ENCODE data around the gene ATP1A4. TPM values are rescaled to one million over a fixed set of nuclear protein-coding genes. Genes with fewer than 3 reads are reported as not detected.

The ATP1A4 gene
- total RNA-seq, 1 donor from 2014 or later = 0.19 TPM

DNA sequence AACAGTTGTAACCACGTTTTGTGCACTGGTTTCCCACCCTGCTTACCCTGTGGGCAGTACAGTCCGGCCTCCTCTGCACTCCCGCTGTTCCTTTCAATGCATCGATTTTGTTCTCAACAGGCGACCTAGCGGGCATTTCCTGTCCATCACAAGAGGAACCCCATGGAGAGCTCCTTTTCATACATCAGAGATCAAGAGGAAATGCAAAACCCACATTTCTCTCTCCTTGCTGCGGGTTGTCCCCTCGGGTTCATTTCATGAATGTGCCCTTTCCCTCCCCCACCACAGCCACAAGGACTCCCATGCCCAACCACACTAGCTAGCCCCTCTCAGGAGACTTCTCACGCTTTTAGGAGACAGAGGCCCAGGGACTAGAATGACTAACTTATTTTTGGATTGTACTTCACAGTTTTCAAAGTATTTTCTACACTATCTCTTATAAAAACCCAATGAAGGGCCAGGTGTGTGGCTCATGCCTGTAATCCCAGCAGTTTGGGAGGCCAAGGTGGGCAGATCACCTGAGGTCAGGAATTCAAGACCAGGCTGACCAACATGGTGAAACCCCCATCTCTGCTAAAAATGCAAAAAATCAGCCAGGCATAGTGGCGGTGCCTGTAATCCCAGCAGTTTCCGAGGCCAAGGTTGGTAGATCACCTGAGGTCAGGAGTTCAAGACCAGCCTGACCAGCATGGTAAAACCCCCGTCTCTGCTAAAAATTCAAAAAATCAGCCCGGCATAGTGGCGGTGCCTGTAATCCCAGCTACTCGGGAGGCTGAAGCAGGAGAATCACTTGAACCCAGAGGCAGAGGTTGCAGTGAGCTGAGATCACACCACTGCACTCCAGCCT lies 18.4 kb downstream of the ATP1A4 start:
- DNase-seq (ENCODE audit: low read depth) = no peak

DNA sequence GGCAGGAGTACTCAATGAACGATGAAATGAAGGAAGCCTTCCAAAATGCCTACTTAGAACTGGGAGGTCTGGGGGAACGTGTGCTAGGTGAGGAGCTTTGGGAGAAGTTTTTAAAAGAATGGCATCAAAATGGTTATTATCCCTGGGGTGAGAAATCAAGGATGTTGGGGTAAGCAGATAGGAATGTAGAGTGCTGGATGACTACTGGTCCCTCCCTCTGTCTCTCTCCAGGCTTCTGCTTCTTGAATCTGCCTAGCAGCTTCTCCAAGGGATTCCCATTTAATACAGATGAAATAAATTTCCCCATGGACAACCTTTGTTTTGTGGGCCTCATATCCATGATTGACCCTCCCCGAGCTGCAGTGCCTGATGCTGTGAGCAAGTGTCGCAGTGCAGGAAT lies 20.0 kb downstream of the ATP1A4 start:
- no peak for DNase-seq (ENCODE audit: low read depth)

DNA sequence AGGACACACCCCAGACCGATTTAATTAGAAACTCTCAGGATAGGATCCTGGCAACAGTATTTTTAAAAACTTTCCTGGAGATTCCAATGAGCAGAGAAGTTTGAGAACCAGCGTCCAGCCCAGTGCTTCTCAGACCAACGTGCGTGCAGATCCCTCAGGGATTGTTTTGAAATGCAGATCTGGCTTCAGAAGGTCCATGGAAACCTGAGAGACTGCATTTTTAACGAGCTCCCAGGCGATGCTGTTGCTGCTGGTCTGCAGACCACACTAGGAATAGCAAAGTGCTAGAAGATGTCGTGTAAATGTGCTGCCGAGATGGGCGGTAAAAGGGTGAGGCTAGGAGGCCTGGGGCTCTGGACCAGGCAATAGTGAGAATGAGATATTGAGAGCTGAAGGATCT lies 20.6 kb downstream of the ATP1A4 start:
- no peak for DNase-seq (ENCODE audit: low read depth)

DNA sequence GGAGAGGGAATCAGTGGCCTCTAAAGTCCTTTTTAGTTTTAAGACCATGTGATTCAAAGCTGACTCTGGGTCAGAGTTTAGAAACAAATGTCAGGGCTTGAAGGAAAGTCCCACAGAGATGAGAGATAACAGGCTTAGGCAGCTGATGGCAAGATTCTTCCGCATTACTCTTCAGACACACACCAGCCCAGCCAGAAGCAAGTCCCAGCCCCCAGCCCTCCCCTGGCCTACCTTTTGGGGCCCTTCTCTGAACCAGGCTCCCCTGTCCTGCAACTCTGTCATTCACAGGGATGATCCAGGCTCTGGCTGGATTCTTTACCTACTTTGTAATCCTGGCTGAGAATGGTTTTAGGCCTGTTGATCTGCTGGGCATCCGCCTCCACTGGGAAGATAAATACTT lies 25.8 kb downstream of the ATP1A4 start:
- no peak for DNase-seq (ENCODE audit: low read depth)

DNA sequence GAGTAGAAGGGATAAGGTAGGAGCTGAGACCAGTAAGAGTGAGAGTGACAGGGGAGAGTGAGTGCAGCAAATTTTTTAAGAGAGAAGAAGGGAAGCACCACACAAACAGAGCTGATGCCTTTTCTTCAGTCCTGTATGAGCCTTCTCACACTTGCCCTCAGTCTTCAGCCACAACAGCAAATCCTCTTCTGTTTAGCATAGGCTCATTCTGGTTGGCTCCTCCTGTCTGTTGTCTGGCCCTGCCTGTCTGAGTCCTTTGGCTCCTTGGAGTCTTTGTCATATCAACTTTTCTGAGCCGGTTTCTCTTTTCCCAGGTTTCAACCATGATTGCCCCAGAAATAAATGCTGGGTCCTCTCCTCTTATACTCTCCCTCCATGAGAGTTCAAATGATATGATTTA lies 26.3 kb downstream of the ATP1A4 start:
- no peak for DNase-seq (ENCODE audit: low read depth)

DNA sequence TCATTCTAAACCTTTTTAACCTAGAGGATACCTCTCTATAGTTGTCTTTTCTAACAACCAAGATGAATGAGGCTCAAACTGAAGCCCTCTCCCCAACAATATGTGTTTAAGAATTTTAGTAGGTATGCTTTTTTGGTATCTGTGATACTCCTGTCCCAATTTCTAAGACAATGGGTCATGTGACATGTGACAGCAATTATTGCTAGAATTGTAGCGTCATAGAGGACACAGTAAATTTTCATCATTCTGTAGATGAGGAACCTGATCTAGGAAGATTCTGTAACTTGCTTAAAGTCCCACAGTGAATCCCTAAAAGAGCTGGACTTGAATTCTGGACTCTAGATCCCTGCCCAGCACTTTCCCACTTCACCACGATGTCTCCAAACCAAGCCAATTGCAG lies 27.3 kb downstream of the ATP1A4 start:
- DNase-seq (ENCODE audit: low read depth) = no peak

DNA sequence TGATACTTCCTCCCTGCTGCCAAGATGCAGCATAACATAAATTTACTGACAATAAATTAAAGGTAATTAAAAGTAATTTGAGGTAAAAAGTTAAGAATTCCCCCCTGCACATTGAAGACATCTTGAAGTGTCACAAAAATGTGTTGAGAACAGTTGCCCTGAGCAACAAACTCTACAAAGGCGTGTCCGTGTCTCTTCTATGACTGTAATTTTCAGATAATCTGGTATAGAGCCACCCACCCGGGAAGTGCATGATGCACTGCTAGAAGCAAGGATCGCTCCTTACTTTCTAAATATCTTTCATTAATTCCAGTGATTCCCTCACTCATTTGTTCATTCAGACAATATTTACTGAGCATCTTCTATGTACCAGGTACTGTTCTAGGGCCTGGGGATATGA lies 27.9 kb downstream of the ATP1A4 start:
- no peak for DNase-seq (ENCODE audit: low read depth)

DNA sequence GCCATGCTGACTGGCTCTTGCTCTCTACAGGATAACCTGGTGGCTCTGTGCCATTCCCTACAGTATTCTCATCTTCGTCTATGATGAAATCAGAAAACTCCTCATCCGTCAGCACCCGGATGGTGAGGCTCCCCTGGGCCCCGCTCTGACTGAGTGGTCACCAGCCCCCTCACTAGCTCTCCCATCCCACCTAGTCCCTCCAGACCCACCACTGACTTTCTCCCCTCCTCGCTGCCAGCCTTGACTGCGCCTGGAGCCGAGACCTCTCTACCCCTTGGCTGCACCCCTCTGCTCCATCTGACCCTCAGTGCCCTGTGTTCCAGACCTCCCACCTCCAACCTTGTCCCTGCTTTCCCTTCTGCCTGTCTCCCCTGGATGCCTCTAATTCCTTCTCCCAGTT lies 34.8 kb downstream of the ATP1A4 start:
- DNase-seq (ENCODE audit: low read depth) = no peak

DNA sequence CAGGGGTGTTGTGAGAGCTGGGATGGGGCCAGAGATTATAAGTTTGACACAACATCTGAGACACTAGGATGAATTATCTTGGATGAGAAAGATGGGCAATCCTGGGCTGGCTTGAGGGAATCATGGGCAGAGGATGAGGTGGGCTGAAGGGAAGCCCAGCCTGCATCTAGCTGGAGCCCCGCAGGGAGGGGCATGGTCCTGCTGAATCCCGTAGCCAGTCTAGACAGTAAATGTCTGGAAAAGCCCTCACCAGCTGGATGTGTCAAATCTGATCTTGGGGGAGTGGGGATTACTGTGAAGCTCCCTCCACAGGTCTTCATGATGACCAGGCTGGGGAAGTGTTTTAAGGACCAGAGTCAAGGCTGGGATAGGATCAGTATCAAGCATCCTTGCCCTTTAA lies 35.3 kb downstream of the ATP1A4 start:
- no peak for DNase-seq (ENCODE audit: low read depth)

DNA sequence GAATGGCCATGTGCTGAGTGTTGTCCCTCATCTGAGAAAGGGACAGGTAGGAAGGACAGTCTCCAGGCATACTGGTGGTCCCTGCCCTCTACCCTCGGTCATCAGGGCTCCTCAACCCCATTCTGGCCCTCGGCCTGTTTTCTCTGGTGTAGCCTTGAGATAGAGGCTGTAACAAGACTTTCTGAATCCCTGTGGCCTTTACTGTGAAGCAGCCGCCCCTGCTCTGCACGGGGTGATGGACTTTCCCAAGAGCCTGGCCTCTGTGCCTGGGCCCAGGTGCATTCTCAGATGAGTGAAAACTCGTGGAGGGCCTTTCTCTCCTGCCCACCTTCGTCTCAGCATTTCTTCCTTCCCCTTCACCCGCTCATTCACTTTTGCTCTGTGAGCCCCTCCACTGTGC lies 36.0 kb downstream of the ATP1A4 start:
- DNase-seq (ENCODE audit: low read depth) = no peak

DNA sequence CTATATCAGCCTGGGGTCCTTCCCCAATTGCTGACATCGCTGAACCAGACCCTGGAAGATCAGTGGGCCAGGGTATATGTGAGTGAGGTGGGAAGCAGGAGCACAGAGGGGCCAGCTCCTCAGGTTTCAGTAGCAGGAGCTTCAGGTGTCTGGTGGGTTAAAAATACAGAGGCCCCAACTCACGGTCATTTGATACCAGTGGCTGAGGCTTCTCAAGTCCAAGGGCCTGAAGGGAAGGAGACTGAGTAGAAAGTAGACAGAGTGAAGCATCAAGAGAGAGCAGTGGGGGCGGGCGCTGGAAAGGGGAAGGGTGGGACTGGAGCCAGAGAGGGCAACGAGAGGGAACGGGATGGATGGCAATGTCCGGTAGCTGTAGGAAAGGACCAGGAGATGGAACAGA lies 36.9 kb downstream of the ATP1A4 start:
- no peak for DNase-seq (ENCODE audit: low read depth)

DNA sequence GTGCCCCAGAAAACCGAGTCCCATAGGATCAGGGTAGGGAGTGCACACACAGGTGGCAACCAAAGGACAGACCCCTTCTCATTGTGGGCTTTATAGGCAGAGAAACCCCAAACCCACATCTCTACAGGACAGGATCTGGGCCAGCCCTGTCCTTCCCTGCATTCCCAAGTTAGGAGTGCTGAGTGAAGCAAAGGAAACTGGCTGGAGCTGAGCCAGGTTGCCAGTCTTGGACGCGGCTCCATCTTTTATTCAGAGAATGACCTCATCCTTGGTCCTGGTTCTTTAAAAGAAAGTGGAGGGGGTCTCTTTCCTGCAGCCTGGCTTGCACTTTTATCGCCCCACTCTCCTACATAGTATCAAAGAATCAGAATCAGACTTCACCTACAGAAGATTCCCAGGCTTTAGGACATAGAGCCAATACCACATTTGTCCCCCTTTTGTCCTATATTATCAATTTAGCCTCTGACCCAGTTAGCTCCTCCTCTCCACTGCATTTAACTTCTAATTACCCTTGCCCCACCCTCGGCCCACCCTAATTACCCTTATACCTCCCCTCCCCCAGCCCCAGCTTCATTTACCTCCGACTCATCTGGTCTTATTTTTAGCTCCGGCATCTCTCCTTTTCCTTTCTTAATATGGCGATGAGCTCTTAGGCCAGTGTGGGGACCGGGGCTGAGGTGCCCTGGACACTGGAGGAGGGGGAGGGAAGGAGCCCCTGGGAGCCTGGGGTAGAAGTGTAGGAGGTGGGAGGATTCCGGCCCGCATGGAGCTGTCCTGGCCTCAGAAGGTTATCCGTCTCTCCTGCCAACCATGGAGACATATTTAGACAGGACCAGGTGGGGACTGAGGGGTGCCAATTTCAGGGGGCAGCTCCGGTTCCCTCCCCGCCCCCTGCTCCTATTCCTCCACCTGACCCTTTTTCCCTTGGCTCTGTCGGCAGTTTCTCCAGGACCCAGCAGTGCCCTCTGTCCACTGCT lies 38.5 kb downstream of the ATP1A4 start, which contains the start of gene CASQ1:
TSS of gene CASQ1 (plus strand) at position 927 of the 977 bp plus-strand sequence. CDS start 177 bp downstream, outside the sequence.
- DNase-seq (ENCODE audit: low read depth) = peak; percentile 89

DNA sequence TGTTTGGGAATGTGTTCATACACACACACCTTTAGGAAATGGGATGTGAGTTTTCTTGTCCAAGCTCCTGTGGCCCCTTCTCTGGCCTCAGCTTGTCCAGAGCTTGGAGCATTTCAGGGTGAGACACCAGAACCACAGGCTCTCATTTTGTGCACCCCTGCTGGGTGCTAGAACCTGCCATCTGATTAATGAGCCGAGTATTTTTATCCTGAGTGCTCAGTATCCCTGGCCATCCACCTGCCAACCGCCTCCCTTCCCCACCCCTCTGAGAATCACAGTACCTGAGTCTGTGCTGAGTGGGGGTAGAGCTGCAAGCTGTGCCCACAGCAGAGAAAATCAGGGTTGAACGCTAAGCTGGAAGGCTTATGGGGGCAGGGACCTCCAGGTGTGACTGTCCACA lies 40.4 kb downstream of the ATP1A4 start:
- DNase-seq (ENCODE audit: low read depth) = no peak

DNA sequence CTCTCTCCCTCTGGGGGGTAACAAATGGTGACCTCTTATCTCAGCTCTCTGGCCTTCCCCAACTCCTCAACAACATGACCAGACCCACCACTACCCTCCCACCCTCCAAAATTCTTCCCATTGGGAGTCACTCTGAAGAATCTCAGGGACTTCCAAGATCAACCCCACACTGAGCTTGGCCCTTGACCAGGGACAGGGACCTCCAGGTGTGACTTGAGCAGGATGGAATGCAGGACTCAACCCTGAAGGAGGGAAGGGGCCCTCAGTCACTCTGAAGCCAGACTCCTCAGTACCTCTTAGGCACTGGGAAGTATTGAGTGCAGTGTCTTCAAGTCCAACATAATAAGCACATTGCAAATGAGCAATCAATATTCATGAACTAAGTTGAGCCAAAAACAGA lies 40.8 kb downstream of the ATP1A4 start:
- no peak for DNase-seq (ENCODE audit: low read depth)

DNA sequence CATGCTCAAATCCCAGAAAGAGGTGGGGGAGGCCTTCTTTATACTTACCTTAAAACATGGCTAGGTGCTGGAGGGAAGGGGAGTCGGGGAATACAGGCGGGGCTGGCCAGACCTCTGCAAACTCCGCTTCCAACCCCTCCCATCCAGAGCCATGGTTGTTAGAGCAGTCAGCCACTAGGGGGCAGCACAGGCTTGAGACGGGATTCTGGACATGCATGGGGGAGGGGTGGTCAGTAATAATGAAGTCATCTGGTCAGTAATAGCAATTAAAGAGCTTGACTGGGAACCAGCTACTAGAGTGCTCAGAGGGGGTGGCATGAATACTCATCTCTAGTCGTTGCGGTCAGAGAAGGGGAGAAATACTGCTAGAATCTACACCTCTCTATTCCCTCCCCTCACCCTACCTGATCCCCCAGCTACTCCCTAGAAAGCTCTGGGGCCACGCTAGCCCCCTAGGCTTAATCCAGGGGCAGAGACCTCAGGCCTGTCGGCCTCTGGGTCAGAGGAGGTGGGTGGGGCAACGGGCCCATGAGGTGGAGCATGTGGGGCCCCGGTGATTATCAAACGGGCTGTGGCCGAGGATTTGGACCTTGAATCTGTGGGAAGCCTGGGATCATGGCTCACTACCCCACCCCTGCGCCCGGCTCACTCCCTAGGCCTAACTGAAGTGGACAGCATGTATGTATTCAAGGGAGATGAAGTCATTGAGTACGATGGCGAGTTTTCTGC lies 41.9 kb downstream of the ATP1A4 start:
- DNase-seq (ENCODE audit: low read depth) = peak; percentile 94

DNA sequence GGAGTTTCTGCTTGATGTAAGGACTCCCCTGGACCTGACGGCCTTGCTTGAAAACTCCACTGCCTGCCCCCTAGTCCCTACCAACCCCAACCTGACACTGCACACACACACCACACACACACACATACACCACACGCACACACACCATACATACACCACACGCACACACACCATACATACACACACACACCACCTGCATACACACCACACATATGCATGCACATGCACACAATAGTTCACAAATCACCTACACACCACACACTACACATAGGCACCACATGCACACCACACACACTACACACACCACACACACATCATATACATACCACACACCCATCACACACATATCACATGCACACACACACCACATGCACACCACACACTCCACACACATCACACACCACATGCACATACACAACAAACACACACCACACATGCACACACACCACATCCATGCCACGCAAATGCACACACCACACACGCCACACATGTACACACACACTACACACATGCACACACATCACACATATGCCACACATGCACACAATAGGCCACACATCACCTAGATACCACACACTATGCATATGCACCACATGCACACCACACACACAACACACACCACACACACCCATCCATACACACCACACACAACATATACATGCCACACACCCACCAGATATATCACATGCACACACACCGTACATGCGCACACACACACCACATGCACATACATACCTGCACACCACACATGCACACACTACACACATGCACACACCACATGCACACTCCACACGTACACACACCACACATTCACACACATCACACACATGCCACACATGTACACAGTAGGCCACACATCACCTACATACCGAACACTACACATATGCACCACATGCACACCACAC lies 42.7 kb downstream of the ATP1A4 start:
- DNase-seq (ENCODE audit: low read depth) = no peak

DNA sequence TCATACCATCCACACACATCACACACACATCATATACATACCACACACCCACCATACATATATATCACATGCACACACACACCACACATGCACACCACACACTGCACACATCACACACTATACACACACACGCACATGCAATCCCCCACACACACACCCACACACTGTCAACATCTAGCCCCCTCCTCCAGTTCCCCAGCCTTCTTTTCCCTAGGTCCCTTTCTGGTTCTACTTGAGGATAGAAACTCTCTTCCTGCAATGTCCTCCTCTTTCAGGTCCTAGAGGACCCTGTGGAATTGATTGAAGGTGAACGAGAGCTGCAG lies 43.3 kb downstream of the ATP1A4 start:
- DNase-seq (ENCODE audit: low read depth) = no peak

DNA sequence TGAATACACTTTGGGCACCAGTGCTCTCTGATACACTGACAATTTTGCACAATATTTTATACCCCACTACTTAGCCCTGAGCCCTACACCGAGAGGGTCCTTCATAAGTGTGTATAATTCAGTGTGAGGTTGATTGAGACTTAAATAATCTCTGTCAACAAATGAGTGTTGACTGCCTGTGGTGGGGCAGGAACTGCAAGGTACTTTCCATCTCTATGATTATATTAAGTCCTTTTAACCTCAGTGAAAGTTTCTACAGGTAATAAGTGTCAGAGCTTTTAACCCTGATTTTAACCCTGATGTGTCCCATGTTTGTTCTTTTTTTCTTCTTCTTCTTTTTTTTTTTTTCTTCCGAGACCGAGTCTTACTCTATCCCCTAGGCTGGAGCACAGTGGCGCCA lies 44.7 kb downstream of the ATP1A4 start:
- DNase-seq (ENCODE audit: low read depth) = no peak

DNA sequence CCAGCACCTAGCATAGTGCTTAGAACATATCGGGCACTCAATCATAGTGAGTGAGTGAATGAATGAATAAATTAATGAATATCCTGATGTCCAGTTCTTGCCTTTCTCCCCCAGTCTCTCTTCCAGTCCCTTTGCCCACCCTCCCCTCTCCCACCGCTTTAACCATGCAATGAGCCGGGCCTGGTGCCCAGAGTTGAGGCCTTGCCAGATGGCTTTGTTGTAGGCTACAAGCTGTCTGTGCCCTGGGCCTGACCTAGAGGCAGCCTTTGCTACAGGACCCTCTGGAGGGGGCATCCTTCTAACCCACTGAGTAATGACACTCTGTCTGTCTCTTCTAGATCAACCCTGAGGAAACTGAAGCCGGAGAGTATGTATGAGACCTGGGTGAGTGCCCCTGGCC lies 45.8 kb downstream of the ATP1A4 start:
- no peak for DNase-seq (ENCODE audit: low read depth)

DNA sequence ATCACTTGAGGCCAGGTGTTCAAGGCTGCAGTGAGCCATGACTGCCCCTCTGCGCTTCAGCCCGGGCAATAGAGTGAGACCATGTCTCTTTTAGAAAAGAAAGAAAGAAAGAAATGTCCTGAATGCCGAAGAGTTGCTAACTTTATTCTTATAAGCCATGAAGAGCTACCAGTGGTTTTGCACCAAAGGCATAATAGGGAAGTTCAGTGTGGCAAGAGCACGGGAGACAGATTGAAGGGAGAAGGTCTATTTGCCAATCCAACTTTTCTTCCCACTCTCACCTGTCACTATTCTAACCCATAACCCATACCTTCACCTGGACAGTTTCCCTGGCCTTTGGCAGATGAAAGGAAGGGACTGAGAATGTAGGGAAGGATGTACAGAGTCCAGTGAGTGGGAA lies 49.4 kb downstream of the ATP1A4 start:
- no peak for DNase-seq (ENCODE audit: low read depth)

All from myocyte (in vitro differentiated cells).